Osteocyte (in vitro differentiated cells): ENCODE data around the gene FST. TPM values are rescaled to one million over a fixed set of nuclear protein-coding genes. Genes with fewer than 3 reads are reported as not detected.

Source experiments
- DNase-seq: peaks from one replicate; pipeline ENCODE4 v3.0.0; 2021; ENCODE audit warnings: mixed read lengths; ENCODE audit not compliant: unreplicated experiment; ENCODE audit errors: extremely low spot score
- H3K27ac Mint-ChIP-seq: one replicate; pipeline ENCODE4 v1.8.0; 2021; ENCODE audit warnings: mild to moderate bottlenecking, mixed read lengths; ENCODE audit not compliant: unreplicated experiment
- H3K27me3 Mint-ChIP-seq: one replicate; pipeline ENCODE4 v1.8.0; 2021; ENCODE audit warnings: mixed read lengths; ENCODE audit not compliant: unreplicated experiment
- H3K36me3 Mint-ChIP-seq: one replicate; pipeline ENCODE4 v1.8.0; 2021; ENCODE audit warnings: mixed read lengths; ENCODE audit not compliant: unreplicated experiment
- H3K4me1 Mint-ChIP-seq: one replicate; pipeline ENCODE4 v1.8.0; 2021; ENCODE audit warnings: mixed read lengths; ENCODE audit not compliant: unreplicated experiment
- H3K4me3 Mint-ChIP-seq: one replicate; pipeline ENCODE4 v1.8.0; 2021; ENCODE audit warnings: mild to moderate bottlenecking, moderate library complexity, mixed read lengths; ENCODE audit not compliant: unreplicated experiment
- H3K9me3 Mint-ChIP-seq: one replicate; pipeline ENCODE4 v1.8.0; 2021; ENCODE audit warnings: mixed read lengths; ENCODE audit not compliant: unreplicated experiment
- CTCF ChIP-seq: fragments of 200-600 bp; sonication (generic); IDR thresholded peaks from 2 replicates; pipeline ENCODE4 v1.5.0; 2021; ENCODE audit warnings: antibody characterized with exemption, mild to moderate bottlenecking, moderate library complexity
- total RNA-seq: library from RNA; stranded (reverse); gene quantifications from 2 replicates; pipeline ENCODE4 v1.2.1, GENCODE V29; 2021

FST gene
- total RNA-seq, 1 donor from 2014 or later: 14.1 TPM

GRCh38 chr5:53438079-53438478 is 42.4 kb upstream of the FST start:
- Mint-ChIP-seq H3K36me3 (no peaks in the 10 kb centered on the region), H3K27ac (no peak overlapping the region), H3K27me3 (no peaks in the 10 kb centered on the region), H3K4me1 (peaks cover 10% of the 10 kb centered on the region), H3K9me3 (no peaks in the 10 kb centered on the region), H3K4me3 (no peak overlapping the region)
- TF ChIP-seq CTCF: no peak
- no peak for DNase-seq

GRCh38 chr5:53438486-53439472 is 41.6 kb upstream of the FST start:
- no peak for TF ChIP-seq CTCF
- H3K27me3 Mint-ChIP-seq: no peaks in the 10 kb centered on the region
- H3K36me3 Mint-ChIP-seq: no peaks in the 10 kb centered on the region
- no peak overlapping the region for H3K27ac Mint-ChIP-seq
- H3K4me3 Mint-ChIP-seq: no peak overlapping the region
- DNase-seq: no peak
- H3K9me3 Mint-ChIP-seq: no peaks in the 10 kb centered on the region
- peaks cover 10% of the 10 kb centered on the region for H3K4me1 Mint-ChIP-seq

- Mint-ChIP-seq H3K9me3 (no peaks in the 10 kb centered on the region), H3K27me3 (no peaks in the 10 kb centered on the region), H3K4me3 (no peak overlapping the region), H3K27ac (no peak overlapping the region), H3K4me1 (peaks cover 10% of the 10 kb centered on the region), H3K36me3 (no peaks in the 10 kb centered on the region)
- DNase-seq: no peak
- TF ChIP-seq CTCF: no peak
These were observed 37.5 kb upstream of the FST start for GRCh38 chr5:53442961-53443360.

GRCh38 chr5:53445569-53445968 is 34.9 kb upstream of the FST start:
- no peak overlapping the region for H3K4me3 Mint-ChIP-seq
- H3K27ac Mint-ChIP-seq: no peak overlapping the region
- no peak for TF ChIP-seq CTCF
- peaks cover 4% of the 10 kb centered on the region for H3K27me3 Mint-ChIP-seq
- H3K36me3 Mint-ChIP-seq: peaks cover 2% of the 10 kb centered on the region
- H3K4me1 Mint-ChIP-seq: no peaks in the 10 kb centered on the region
- peaks cover 6% of the 10 kb centered on the region for H3K9me3 Mint-ChIP-seq
- no peak for DNase-seq

GRCh38 chr5:53446908-53447307 is 33.5 kb upstream of the FST start:
- Mint-ChIP-seq H3K36me3 (peaks cover 2% of the 10 kb centered on the region), H3K9me3 (peaks cover 6% of the 10 kb centered on the region), H3K27ac (no peak overlapping the region), H3K4me3 (no peak overlapping the region), H3K27me3 (peaks cover 4% of the 10 kb centered on the region), H3K4me1 (no peaks in the 10 kb centered on the region)
- TF ChIP-seq CTCF: no peak
- DNase-seq: no peak
